H1 (cell line): Measurements from ENCODE around the gene ZFYVE21. TPM values are rescaled to one million over a fixed set of nuclear protein-coding genes. Genes with fewer than 3 reads are reported as not detected.

Experiments used
- CTCF ChIA-PET: fragments of 300-600 bp; sonication (Branson Sonifier 250); formaldehyde crosslinking; loops from one replicate; lab custom pipeline; 2021; ENCODE audit not compliant: partially characterized antibody; lab: Charles Lee
- POLR2A ChIA-PET: fragments of 300-600 bp; sonication (Branson Sonifier 250); formaldehyde crosslinking; loops from one replicate; lab custom pipeline; 2021; ENCODE audit warnings: inconsistent platforms; ENCODE audit not compliant: partially characterized antibody; lab: Charles Lee
- DNase-seq, 2 experiments: peaks; one replicate each; pipeline versions ENCODE4 v3.0.0 to v3.0.0-alpha.2; 2010 to 2022; ENCODE audit warnings: low spot score in 2 of 2, low read depth in 1 of 2, mixed read lengths in 1 of 2
- FAIRE-seq: peaks from 2 replicates; lab custom pipeline; 2011; peaks lifted over from hg19 to GRCh38; lab: Jason Lieb, UNC
- H2AFZ ChIP-seq: 2 replicates; pipeline ENCODE4 v1.8.1; 2012; ENCODE audit warnings: low read length, inconsistent platforms
- H2AK5ac ChIP-seq: 2 replicates; pipeline ENCODE4 v1.6.1; 2013; ENCODE audit warnings: low read depth, low read length
- H2BK120ac ChIP-seq: replicated peaks from 2 replicates; pipeline ENCODE3; 2013; ENCODE audit warnings: low read depth, low read length, inconsistent platforms
- H2BK12ac ChIP-seq: 2 replicates; pipeline ENCODE4 v1.6.1; 2013; ENCODE audit warnings: low read depth, low read length
- H2BK15ac ChIP-seq: 2 replicates; pipeline ENCODE4 v1.6.1; 2013; ENCODE audit warnings: low read length
- H2BK20ac ChIP-seq: 2 replicates; pipeline ENCODE4 v1.6.1; 2013; ENCODE audit warnings: low read length
- H2BK5ac ChIP-seq: 2 replicates; pipeline ENCODE4 v1.6.1; 2013; ENCODE audit warnings: low read depth, low read length
- H3K14ac ChIP-seq: 2 replicates; pipeline ENCODE4 v1.6.1; 2013; ENCODE audit warnings: inconsistent platforms; ENCODE audit not compliant: insufficient read length
- H3K18ac ChIP-seq: 2 replicates; pipeline ENCODE4 v1.6.1; 2013; ENCODE audit warnings: low read length; ENCODE audit errors: extremely low read depth
- H3K23ac ChIP-seq: 2 replicates; pipeline ENCODE4 v1.6.1; 2013; ENCODE audit warnings: inconsistent platforms; ENCODE audit not compliant: insufficient read length
- H3K23me2 ChIP-seq: 2 replicates; pipeline ENCODE4 v1.6.1; 2013; ENCODE audit warnings: low read depth, low read length
- H3K27ac ChIP-seq: 2 replicates; pipeline ENCODE4 v1.6.1; 2011; ENCODE audit warnings: low read depth, low read length, inconsistent platforms
- H3K27me3 ChIP-seq, 4 experiments: replicated peaks in 1 of 4; 1 replicate in 1 of 4; 2 replicates in 3 of 4; pipeline versions ENCODE4 v1.6.1 to v1.8.1; 2011 to 2013; ENCODE audit warnings: low read length in 3 of 4, mild to moderate bottlenecking in 3 of 4, inconsistent platforms in 2 of 4, mixed read lengths in 2 of 4, moderate library complexity in 1 of 4; ENCODE audit not compliant: control insufficient read depth in 3 of 4, insufficient read depth in 3 of 4; ENCODE audit errors: extremely low read depth in 1 of 4
- H3K36me3 ChIP-seq, 4 experiments: 2 replicates each; pipeline versions ENCODE4 v1.6.1 to v1.8.1; 2011 to 2013; ENCODE audit warnings: mild to moderate bottlenecking in 4 of 4, low read length in 3 of 4, moderate library complexity in 2 of 4, control low read depth in 1 of 4, inconsistent platforms in 1 of 4; ENCODE audit not compliant: insufficient read depth in 4 of 4, control insufficient read depth in 2 of 4
- H3K4ac ChIP-seq: replicated peaks from 2 replicates; pipeline ENCODE3; 2013; ENCODE audit warnings: low read length, low read depth, mixed read lengths, inconsistent platforms; ENCODE audit not compliant: insufficient read length
- H3K4me1 ChIP-seq, 4 experiments: replicated peaks in 1 of 4; 1 replicate in 1 of 4; 2 replicates in 3 of 4; pipeline versions ENCODE4 v1.6.1 to v1.8.1; 2011 to 2013; ENCODE audit warnings: low read length in 3 of 4, inconsistent platforms in 2 of 4, mixed read lengths in 1 of 4; ENCODE audit not compliant: insufficient read depth in 4 of 4, control insufficient read depth in 3 of 4
- H3K4me2 ChIP-seq, 2 experiments: 2 replicates each; pipeline versions ENCODE4 v1.6.1 to v1.8.1; 2011 to 2013; ENCODE audit warnings: low read depth in 2 of 2, low read length in 2 of 2, control low read depth in 1 of 2, inconsistent platforms in 1 of 2, mild to moderate bottlenecking in 1 of 2; ENCODE audit not compliant: insufficient read depth in 1 of 2
- H3K4me3 ChIP-seq, 4 experiments: fragments of 200-600, 300-600 bp in 1 of 4; sonication (generic), shearing (Covaris generic), sonication (Bioruptor Twin) in 1 of 4; 2 replicates each; pipeline versions ENCODE4 v1.5.1 to v1.8.1; 2011 to 2016; ENCODE audit warnings: low read length in 4 of 4, low read depth in 3 of 4, control low read depth in 2 of 4, inconsistent platforms in 2 of 4, mild to moderate bottlenecking in 2 of 4, mixed read lengths in 1 of 4, moderate library complexity in 1 of 4; ENCODE audit not compliant: insufficient read depth in 2 of 4; ENCODE audit errors: extremely low read depth in 1 of 4
- H3K56ac ChIP-seq: replicated peaks from 2 replicates; pipeline ENCODE3; 2013; ENCODE audit warnings: low read depth, mild to moderate bottlenecking, mixed read lengths, low read length, inconsistent platforms; ENCODE audit not compliant: insufficient read length
- H3K79me1 ChIP-seq: 2 replicates; pipeline ENCODE4 v1.6.1; 2013; ENCODE audit warnings: low read depth, low read length, control low read depth
- H3K79me2 ChIP-seq, 2 experiments: 2 replicates each; pipeline versions ENCODE4 v1.6.1 to v1.8.1; 2012 to 2013; ENCODE audit warnings: low read length in 2 of 2, mild to moderate bottlenecking in 2 of 2, inconsistent platforms in 1 of 2; ENCODE audit not compliant: insufficient read depth in 2 of 2, control insufficient read depth in 1 of 2
- H3K9ac ChIP-seq, 4 experiments: replicated peaks in 1 of 4; 1 replicate in 1 of 4; 2 replicates in 3 of 4; pipeline versions ENCODE4 v1.6.1 to v1.8.1; 2011 to 2013; ENCODE audit warnings: low read depth in 3 of 4, low read length in 3 of 4, control low read depth in 2 of 4, mild to moderate bottlenecking in 2 of 4, moderate library complexity in 2 of 4, inconsistent platforms in 1 of 4; ENCODE audit errors: extremely low read depth in 1 of 4
- H3K9me3 ChIP-seq, 2 experiments: 2 replicates each; pipeline versions ENCODE4 v1.6.1 to v1.8.1; 2012 to 2013; ENCODE audit warnings: mild to moderate bottlenecking in 2 of 2, moderate library complexity in 2 of 2, control low read depth in 1 of 2, inconsistent platforms in 1 of 2, low read depth in 1 of 2, low read length in 1 of 2, mixed read lengths in 1 of 2; ENCODE audit not compliant: insufficient read depth in 2 of 2
- H4K20me1 ChIP-seq, 2 experiments: replicated peaks in 1 of 2; 2 replicates each; pipeline versions ENCODE3 to v1.8.1; 2011 to 2013; ENCODE audit warnings: inconsistent platforms in 2 of 2, low read length in 2 of 2, mild to moderate bottlenecking in 1 of 2; ENCODE audit not compliant: insufficient read depth in 2 of 2, control insufficient read depth in 1 of 2
- H4K5ac ChIP-seq: 2 replicates; pipeline ENCODE4 v1.6.1; 2013; ENCODE audit warnings: low read length, low read depth, mixed read lengths, inconsistent platforms; ENCODE audit not compliant: insufficient read length
- H4K8ac ChIP-seq: 2 replicates; pipeline ENCODE4 v1.8.0; 2013; ENCODE audit warnings: mild to moderate bottlenecking, moderate library complexity, low read length, inconsistent platforms; ENCODE audit not compliant: insufficient read depth; ENCODE audit errors: extremely low read depth
- H4K91ac ChIP-seq: replicated peaks from 2 replicates; pipeline ENCODE3; 2013; ENCODE audit warnings: low read length, mixed read lengths, inconsistent platforms; ENCODE audit not compliant: insufficient read length
- FOSL1 ChIP-seq: IDR thresholded peaks from 2 replicates; pipeline ENCODE4 v1.6.1; 2011; ENCODE audit warnings: mild to moderate bottlenecking, low read depth, low read length, moderate library complexity; ENCODE audit not compliant: insufficient read depth
- WGBS, 2 experiments: shearing (Covaris generic) in 1 of 2; methylation state at CpG; one replicate each; pipeline versions ENCODE4 v1.1.6 to v1.1.7; 2013 to 2015; ENCODE audit warnings: low lambda C conversion rate in 2 of 2, mixed read lengths in 2 of 2, inconsistent platforms in 1 of 2, low coverage in 1 of 2, missing lambda C conversion rate in 1 of 2; ENCODE audit not compliant: insufficient replicate concordance in 2 of 2, insufficient coverage in 1 of 2, insufficient read length in 1 of 2; ENCODE audit errors: extremely low coverage in 1 of 2, missing lambda C conversion rate in 1 of 2; 5-methylcytosine and 5-hydroxymethylcytosine counted together
- polyA plus RNA-seq, 7 experiments: library from polyadenylated mRNA; depleted of rRNA in 3 of 7; stranded (reverse) in 5 of 7; unstranded in 2 of 7; fragments of >200 nt in 5 of 7; fragments of 200-250 nt in 2 of 7; gene quantifications; 1 replicate in 5 of 7; 2 replicates in 1 of 7; 4 replicates in 1 of 7; pipeline versions ENCODE4 v1.2.1 to v1.2.3, GENCODE V29; 2011 to 2013; ENCODE audit warnings: missing spikeins in 2 of 7, mixed read lengths in 2 of 7
- total RNA-seq: library from RNA; stranded (reverse); fragmentation: NEBNext Ultra II Directional; extraction: Animal tissue kit (Norgen Biotek cat#: 25700); gene quantifications from 2 replicates; pipeline ENCODE4 v1.2.1, GENCODE V29; 2021
- TF ChIP-seq, protein P1 (sequence below), 3 experiments: IDR thresholded peaks; 1 replicate in 2 of 3; 2 replicates in 1 of 3; pipeline versions ENCODE4 v1.5.1 to v1.6.1; 2011; ENCODE audit warnings: low read length in 3 of 3, mild to moderate bottlenecking in 3 of 3, inconsistent platforms in 2 of 3, low read depth in 1 of 3, moderate library complexity in 1 of 3; ENCODE audit not compliant: insufficient read depth in 1 of 3; ENCODE audit errors: control extremely low read depth in 1 of 3

The ZFYVE21 gene
- total and polyA plus RNA-seq, 2 of the 8 experiments (the other 6 are each of a cell fraction or from before 2014, with no cell fraction given): 53.4 to 127 TPM

DNA sequence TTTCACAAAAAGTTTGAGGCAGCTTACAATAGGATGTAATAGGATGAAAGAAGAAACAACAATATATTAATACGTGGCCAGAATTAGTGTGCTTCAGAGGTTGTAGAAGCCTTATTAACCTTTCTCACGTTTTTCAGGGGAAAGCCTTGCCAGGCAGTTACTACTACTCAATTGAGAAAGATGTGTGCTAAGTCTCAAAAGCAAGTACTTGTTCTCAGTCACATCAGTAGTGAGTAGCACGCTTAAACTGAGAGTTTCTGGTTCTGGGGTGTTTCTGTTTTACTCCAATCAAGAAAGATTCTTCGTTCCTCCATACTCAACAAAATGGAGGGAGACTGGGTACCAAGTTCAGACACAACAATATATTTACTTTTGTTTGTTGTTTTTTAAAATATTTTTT lies 47.9 kb upstream of the ZFYVE21 start:
- H3K23ac ChIP-seq: no peak overlapping the region
- H3K27me3 ChIP-seq: no peaks in the 10 kb centered on the region
- no peak overlapping the region for H2BK120ac ChIP-seq
- no peak overlapping the region for H2AFZ ChIP-seq
- POLR2A ChIA-PET: no interaction called here
- CTCF ChIA-PET: interaction anchor here (3.5 kb wide), 1 partner anchor 12 kb away, joined by 13 read pairs; no protein-coding TSS in a partner anchor
- H2BK20ac ChIP-seq: no peak overlapping the region
- H3K79me2 ChIP-seq: no peaks in the 10 kb centered on the region
- H4K91ac ChIP-seq: no peak overlapping the region
- peaks cover 24 to 59% (median 39%) of the 10 kb centered on the region in 4 experiments for H3K36me3 ChIP-seq
- DNase-seq (no peak), FAIRE-seq (no peak)
- H3K4ac ChIP-seq: no peak overlapping the region
- H3K14ac ChIP-seq: no peak overlapping the region
- no peak overlapping the region for H3K4me2 ChIP-seq
- H3K9ac ChIP-seq: no peak overlapping the region
- no peak overlapping the region for H3K4me3 ChIP-seq
- no peak overlapping the region for H3K56ac ChIP-seq
- no peaks in the 10 kb centered on the region for H3K23me2 ChIP-seq
- no peak overlapping the region for H4K8ac ChIP-seq
- H4K20me1 ChIP-seq: peaks cover 0 to 3% of the 10 kb centered on the region in 2 experiments
- no peaks in the 10 kb centered on the region; a peak in 1 of 4 replicates for H3K9me3 ChIP-seq
- no peak overlapping the region for H2BK15ac ChIP-seq
- no peak overlapping the region for H3K27ac ChIP-seq
- no peak overlapping the region for H2AK5ac ChIP-seq
- H3K4me1 ChIP-seq: no peaks in the 10 kb centered on the region
- H4K5ac ChIP-seq: no peak overlapping the region
- H3K79me1 ChIP-seq: peaks cover 2% of the 10 kb centered on the region; the same call in 1 of the 2 replicates
- 89% methylated on average over 4 of the region's 4 CpGs; no CpG with 5 or more reads in 1 of the 2 experiments for WGBS, 2 experiments
- H3K18ac ChIP-seq: no peak overlapping the region
- TF ChIP-seq, protein P1, sequence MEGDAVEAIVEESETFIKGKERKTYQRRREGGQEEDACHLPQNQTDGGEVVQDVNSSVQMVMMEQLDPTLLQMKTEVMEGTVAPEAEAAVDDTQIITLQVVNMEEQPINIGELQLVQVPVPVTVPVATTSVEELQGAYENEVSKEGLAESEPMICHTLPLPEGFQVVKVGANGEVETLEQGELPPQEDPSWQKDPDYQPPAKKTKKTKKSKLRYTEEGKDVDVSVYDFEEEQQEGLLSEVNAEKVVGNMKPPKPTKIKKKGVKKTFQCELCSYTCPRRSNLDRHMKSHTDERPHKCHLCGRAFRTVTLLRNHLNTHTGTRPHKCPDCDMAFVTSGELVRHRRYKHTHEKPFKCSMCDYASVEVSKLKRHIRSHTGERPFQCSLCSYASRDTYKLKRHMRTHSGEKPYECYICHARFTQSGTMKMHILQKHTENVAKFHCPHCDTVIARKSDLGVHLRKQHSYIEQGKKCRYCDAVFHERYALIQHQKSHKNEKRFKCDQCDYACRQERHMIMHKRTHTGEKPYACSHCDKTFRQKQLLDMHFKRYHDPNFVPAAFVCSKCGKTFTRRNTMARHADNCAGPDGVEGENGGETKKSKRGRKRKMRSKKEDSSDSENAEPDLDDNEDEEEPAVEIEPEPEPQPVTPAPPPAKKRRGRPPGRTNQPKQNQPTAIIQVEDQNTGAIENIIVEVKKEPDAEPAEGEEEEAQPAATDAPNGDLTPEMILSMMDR (IDR thresholded peaks at IDR 0.05; ENCODE audit: control extremely low read depth in 1 of 3, insufficient read depth in 1 of 3, low read depth in 1 of 3, low read length in 3 of 3): no peak
- TF ChIP-seq FOSL1: no peak
- no peak overlapping the region for H2BK5ac ChIP-seq
- H2BK12ac ChIP-seq: no peak overlapping the region
